Measurements from ENCODE around the gene PRAME.

Gene PRAME

GRCh38 chr22:22604326-22605073, 45.4 kb upstream of the PRAME start:
- Histone ChIP-seq H3K9me3 (replicated peaks; ENCODE audit: insufficient read depth, low read length) (no peaks in the 10 kb centered on the region), H3F3A (ENCODE audit: insufficient read depth, low read length) (no peaks in the 10 kb centered on the region), H3K4me2 (ENCODE audit: low read depth, low read length) (no peak overlapping the region), H3K9me2 (replicated peaks; ENCODE audit: insufficient read depth, low read length) (no peaks in the 10 kb centered on the region), H2AFZ (ENCODE audit: low read length) (no peak overlapping the region), H3K27me3 (replicated peaks; ENCODE audit: insufficient read depth, low read length) (no peaks in the 10 kb centered on the region), H3K27ac (ENCODE audit: low read length) (no peak overlapping the region), H3K4me3 (ENCODE audit: low read length) (no peak overlapping the region), H3K4me1 (ENCODE audit: low read length) (no peaks in the 10 kb centered on the region), H3K79me2 (ENCODE audit: low read length) (no peaks in the 10 kb centered on the region), H4K20me1 (ENCODE audit: insufficient read depth, low read length) (no peaks in the 10 kb centered on the region), H3K9ac (ENCODE audit: low read length) (no peak overlapping the region), H3K36me3 (replicated peaks; ENCODE audit: insufficient read depth, low read length) (no peaks in the 10 kb centered on the region)
- no peak for DNase-seq
- TF ChIP-seq EZH2phosphoT487 (IDR thresholded peaks at IDR 0.05; ENCODE audit: low read length) (no peak), EZH2 (optimal IDR thresholded peaks at IDR 0.05; ENCODE audit: low read depth, low read length) (no peak), CTCF (IDR thresholded peaks at IDR 0.05; ENCODE audit: low read length) (no peak)

GRCh38 chr22:22603470-22603947, 44.4 kb upstream of the PRAME start:
- H3K9me2 ChIP-seq (replicated peaks; ENCODE audit: insufficient read depth, low read length) = no peaks in the 10 kb centered on the region
- H3K4me1 ChIP-seq (ENCODE audit: low read length) = no peaks in the 10 kb centered on the region
- no peaks in the 10 kb centered on the region for H3K9me3 ChIP-seq (replicated peaks; ENCODE audit: insufficient read depth, low read length)
- no peak overlapping the region for H3K9ac ChIP-seq (ENCODE audit: low read length)
- no peaks in the 10 kb centered on the region for H3K36me3 ChIP-seq (replicated peaks; ENCODE audit: insufficient read depth, low read length)
- H3K27ac ChIP-seq (ENCODE audit: low read length) = no peak overlapping the region
- H3K79me2 ChIP-seq (ENCODE audit: low read length) = no peaks in the 10 kb centered on the region
- no peak overlapping the region for H3K4me3 ChIP-seq (ENCODE audit: low read length)
- no peaks in the 10 kb centered on the region for H3F3A ChIP-seq (ENCODE audit: insufficient read depth, low read length)
- H2AFZ ChIP-seq (ENCODE audit: low read length) = no peak overlapping the region
- DNase-seq = no peak
- no peaks in the 10 kb centered on the region for H3K27me3 ChIP-seq (replicated peaks; ENCODE audit: insufficient read depth, low read length)
- no peaks in the 10 kb centered on the region for H4K20me1 ChIP-seq (ENCODE audit: insufficient read depth, low read length)
- no peak overlapping the region for H3K4me2 ChIP-seq (ENCODE audit: low read depth, low read length)
- TF ChIP-seq EZH2 (optimal IDR thresholded peaks at IDR 0.05; ENCODE audit: low read depth, low read length) = no peak
- no peak for TF ChIP-seq CTCF (IDR thresholded peaks at IDR 0.05; ENCODE audit: low read length)
- TF ChIP-seq EZH2phosphoT487 (IDR thresholded peaks at IDR 0.05; ENCODE audit: low read length) = no peak

- H3K27me3 ChIP-seq (replicated peaks; ENCODE audit: insufficient read depth, low read length) = no peaks in the 10 kb centered on the region
- TF ChIP-seq EZH2phosphoT487 (IDR thresholded peaks at IDR 0.05; ENCODE audit: low read length) = no peak
- no peak for TF ChIP-seq EZH2 (optimal IDR thresholded peaks at IDR 0.05; ENCODE audit: low read depth, low read length)
- no peak for TF ChIP-seq CTCF (IDR thresholded peaks at IDR 0.05; ENCODE audit: low read length)
- no peaks in the 10 kb centered on the region for H3K4me1 ChIP-seq (ENCODE audit: low read length)
- no peaks in the 10 kb centered on the region for H3F3A ChIP-seq (ENCODE audit: insufficient read depth, low read length)
- H3K36me3 ChIP-seq (replicated peaks; ENCODE audit: insufficient read depth, low read length) = no peaks in the 10 kb centered on the region
- no peak overlapping the region for H3K4me2 ChIP-seq (ENCODE audit: low read depth, low read length)
- no peak overlapping the region for H3K9ac ChIP-seq (ENCODE audit: low read length)
- H3K9me2 ChIP-seq (replicated peaks; ENCODE audit: insufficient read depth, low read length) = no peaks in the 10 kb centered on the region
- H4K20me1 ChIP-seq (ENCODE audit: insufficient read depth, low read length) = no peaks in the 10 kb centered on the region
- H3K79me2 ChIP-seq (ENCODE audit: low read length) = no peaks in the 10 kb centered on the region
- no peak for DNase-seq
- no peaks in the 10 kb centered on the region for H3K9me3 ChIP-seq (replicated peaks; ENCODE audit: insufficient read depth, low read length)
- no peak overlapping the region for H2AFZ ChIP-seq (ENCODE audit: low read length)
- H3K27ac ChIP-seq (ENCODE audit: low read length) = no peak overlapping the region
- no peak overlapping the region for H3K4me3 ChIP-seq (ENCODE audit: low read length)
Measured at GRCh38 chr22:22600531-22601261, 41.6 kb upstream of the PRAME start.
